ENCODE data around the gene MRPS31. TPM values are rescaled to one million over a fixed set of nuclear protein-coding genes. Genes with fewer than 3 reads are reported as not detected.
"Not testable (repeated sequence)": the region's sequence is repeated elsewhere in the genome, so short reads cannot be mapped to it uniquely, and the experiment has no call there.

The MRPS31 gene
- total and polyA plus RNA-seq, 2 donors (not counting 3 experiments of a cell fraction or from before 2014, with no cell fraction given) = 7.6 to 17.8 TPM

DNA sequence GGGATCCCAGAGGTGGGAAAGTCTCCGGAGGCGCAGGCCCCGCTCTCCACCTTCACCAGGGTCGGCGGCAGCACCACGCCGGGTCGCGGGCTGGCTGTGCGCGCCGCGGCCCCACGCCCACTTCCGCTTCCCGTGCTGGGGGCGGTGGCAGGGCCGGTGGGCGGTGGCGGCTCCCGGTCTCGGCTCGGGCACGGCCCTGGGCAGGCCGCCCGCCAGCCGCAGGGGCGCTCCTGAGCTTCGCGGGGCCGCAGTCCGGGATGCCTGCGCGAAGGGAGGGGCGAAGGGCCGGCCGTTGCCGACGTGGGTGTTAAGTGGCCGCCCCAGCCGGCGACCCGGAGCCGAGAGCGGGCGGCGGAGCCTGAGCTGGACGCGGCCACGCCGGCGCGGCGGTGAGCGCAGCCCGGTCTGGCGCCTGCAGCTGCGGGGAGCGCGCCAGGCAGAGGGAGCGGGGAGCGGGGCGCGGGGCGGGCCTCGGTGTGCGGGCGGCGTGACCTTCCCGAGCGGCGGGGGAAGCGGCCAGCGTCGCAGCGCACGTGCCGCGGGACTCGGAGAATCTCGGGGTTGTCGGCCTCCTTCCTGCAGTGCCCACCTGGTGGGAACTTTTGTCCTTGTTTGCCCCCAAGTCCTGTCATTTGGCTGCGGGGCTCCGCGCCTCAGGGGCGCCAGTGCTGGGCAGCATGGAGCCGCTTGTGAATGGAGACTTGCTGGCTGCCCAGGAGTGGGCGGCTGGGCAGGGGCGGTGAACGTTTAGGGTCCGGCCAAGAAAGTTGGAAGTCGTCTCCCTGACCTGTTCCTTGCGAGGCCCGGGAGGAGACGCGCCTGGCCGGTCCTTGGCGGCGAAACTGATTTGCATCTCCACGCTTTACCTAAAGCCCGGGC, 18.5 kb upstream of the MRPS31 start, which contains the start of gene SLC25A15:
TSS of gene SLC25A15 (plus strand) at position 337 of the 879 bp plus-strand sequence. CDS start 3,616 bp downstream, outside the sequence.
- Histone ChIP-seq H3K36me3 (ENCODE audit: control insufficient read depth in 2 of 2, extremely low read depth in 1 of 2, insufficient read depth in 2 of 2, low read length in 2 of 2) (no peaks in the 10 kb centered on the region), H3K4me1 (ENCODE audit: control insufficient read depth, extremely low read depth, insufficient read depth, low read length) (peaks cover 11% of the 10 kb centered on the region), H3K9ac (replicated peaks; ENCODE audit: extremely low read depth, insufficient read depth, low read length) (peak within 1 kb of the TSS; percentile 82), H3K27ac (ENCODE audit: insufficient read depth, low read depth, low read length) (peak within 1 kb of the TSS; percentile 37), H3K9me1 (replicated peaks; ENCODE audit: control insufficient read depth, extremely low read depth, insufficient read depth, low read length) (no peaks in the 10 kb centered on the region), H2AFZ (ENCODE audit: low read depth, low read length) (peak within 1 kb of the TSS; percentile 94), H3K79me2 (ENCODE audit: control insufficient read depth, insufficient read depth, low read length) (peaks cover 3% of the 10 kb centered on the region), H3K4me2 (ENCODE audit: insufficient read depth, low read length) (peak within 1 kb of the TSS; percentile 50), H3K27me3 (ENCODE audit: control insufficient read depth in 2 of 2, insufficient read depth in 2 of 2, low read length in 2 of 2) (no peaks in the 10 kb centered on the region), H3K4me3 (replicated peaks in 1 of 3; ENCODE audit: insufficient read depth in 1 of 3, low read depth in 1 of 3, low read length in 3 of 3) (peak within 1 kb of the TSS; percentile 57 to 66 (median 58)), H3K9me3 (replicated peaks; ENCODE audit: control insufficient read depth, insufficient read depth, low read length) (no peaks in the 10 kb centered on the region), H4K20me1 (replicated peaks; ENCODE audit: control insufficient read depth, extremely low read depth, insufficient read depth, low read length) (no peaks in the 10 kb centered on the region)
- peak; percentile 77 for TF ChIP-seq POLR2A (IDR thresholded peaks at IDR 0.05; ENCODE audit: low read depth, low read length)
- TF ChIP-seq FOS (IDR thresholded peaks at IDR 0.05; ENCODE audit: borderline replicate concordance, insufficient read depth, low read length) = no peak
- TF ChIP-seq, protein P1, sequence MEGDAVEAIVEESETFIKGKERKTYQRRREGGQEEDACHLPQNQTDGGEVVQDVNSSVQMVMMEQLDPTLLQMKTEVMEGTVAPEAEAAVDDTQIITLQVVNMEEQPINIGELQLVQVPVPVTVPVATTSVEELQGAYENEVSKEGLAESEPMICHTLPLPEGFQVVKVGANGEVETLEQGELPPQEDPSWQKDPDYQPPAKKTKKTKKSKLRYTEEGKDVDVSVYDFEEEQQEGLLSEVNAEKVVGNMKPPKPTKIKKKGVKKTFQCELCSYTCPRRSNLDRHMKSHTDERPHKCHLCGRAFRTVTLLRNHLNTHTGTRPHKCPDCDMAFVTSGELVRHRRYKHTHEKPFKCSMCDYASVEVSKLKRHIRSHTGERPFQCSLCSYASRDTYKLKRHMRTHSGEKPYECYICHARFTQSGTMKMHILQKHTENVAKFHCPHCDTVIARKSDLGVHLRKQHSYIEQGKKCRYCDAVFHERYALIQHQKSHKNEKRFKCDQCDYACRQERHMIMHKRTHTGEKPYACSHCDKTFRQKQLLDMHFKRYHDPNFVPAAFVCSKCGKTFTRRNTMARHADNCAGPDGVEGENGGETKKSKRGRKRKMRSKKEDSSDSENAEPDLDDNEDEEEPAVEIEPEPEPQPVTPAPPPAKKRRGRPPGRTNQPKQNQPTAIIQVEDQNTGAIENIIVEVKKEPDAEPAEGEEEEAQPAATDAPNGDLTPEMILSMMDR (IDR thresholded peaks at IDR 0.05; ENCODE audit: extremely low read depth in 1 of 2, insufficient read depth in 1 of 2, low read depth in 1 of 2, low read length in 2 of 2) = peak; percentile 17 to 31
- TF ChIP-seq, protein P2, sequence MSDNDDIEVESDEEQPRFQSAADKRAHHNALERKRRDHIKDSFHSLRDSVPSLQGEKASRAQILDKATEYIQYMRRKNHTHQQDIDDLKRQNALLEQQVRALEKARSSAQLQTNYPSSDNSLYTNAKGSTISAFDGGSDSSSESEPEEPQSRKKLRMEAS (IDR thresholded peaks at IDR 0.05; ENCODE audit: insufficient read depth, insufficient read length) = peak; percentile 20
- TF ChIP-seq JUN (IDR thresholded peaks at IDR 0.05; ENCODE audit: borderline replicate concordance, insufficient read depth, insufficient read length, low read depth) = no peak
- TF ChIP-seq POLR2AphosphoS5 (IDR thresholded peaks at IDR 0.05; ENCODE audit: insufficient read depth, low read depth, low read length) = peak; percentile 85
- TF ChIP-seq EZH2 (IDR thresholded peaks at IDR 0.05; ENCODE audit: borderline replicate concordance, low read depth, low read length, severe bottlenecking) = no peak
- TF ChIP-seq GATA2 (IDR thresholded peaks at IDR 0.05; ENCODE audit: insufficient read depth, insufficient read length, low read depth, low read length) = no peak
- TF ChIP-seq MYC (IDR thresholded peaks at IDR 0.05; ENCODE audit: low read depth, low read length) = no peak
- ChIA-PET CTCF (interaction anchor here (1.2 to 2.8 kb wide), 7 partner anchors 9 to 1106 kb away, joined by 3 to 23 read pairs (median 4); no protein-coding TSS in a partner anchor), POLR2A (no interaction called here)
- dilution Hi-C loops (cut with MboI; ENCODE audit: extremely low pct_ligation_motif_present, low sequenced_read_pairs) = no loop called here
- DNase-seq (ENCODE audit: low read depth, low spot score) (peak; percentile 82), FAIRE-seq (no peak)
- BruUV-seq (replicated peaks) = no TSS peak
- intact Hi-C loops (cut with micrococcal nuclease) = loop anchor here (1.0 kb wide), 2 partner anchors 18 to 132 kb away; partner anchors contain the start of gene MRPS31

DNA sequence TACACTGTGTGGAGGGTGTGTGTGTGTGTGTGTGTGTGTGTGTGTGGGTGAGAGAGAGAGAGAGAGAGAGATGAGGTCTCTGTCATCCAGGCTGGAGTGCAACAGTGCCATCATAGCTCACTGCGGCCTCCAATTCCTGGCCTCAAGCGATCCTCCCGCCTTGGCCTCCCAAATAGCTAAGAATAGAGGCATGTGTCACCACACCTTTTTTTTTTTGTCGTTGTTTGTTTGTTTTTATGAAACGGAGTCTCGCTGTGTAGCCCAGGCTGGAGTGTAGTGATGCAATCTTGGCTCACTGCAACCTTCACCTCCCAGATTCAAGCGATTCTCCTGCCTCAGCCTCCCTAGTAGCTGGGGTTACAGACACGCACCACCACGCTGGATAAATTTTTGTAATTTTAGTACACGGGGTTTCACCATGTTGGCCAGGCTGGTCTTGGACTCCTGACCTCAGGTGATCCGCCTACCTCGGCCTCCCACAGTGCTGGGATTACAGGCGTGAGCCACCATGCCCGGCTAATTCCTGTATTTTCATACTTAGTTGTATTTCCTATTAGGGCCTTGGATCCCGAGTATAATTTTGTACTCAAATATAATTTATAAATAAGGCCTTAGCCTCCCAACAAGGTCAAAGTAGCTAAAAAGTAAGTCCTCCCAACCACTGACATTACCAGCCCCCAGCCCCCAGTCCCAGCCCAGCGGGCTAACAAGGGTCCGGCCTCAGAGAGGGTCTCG, 17.7 kb upstream of the MRPS31 start:
- Histone ChIP-seq H3K27ac (ENCODE audit: insufficient read depth, low read depth, low read length) (peak overlapping the region; percentile 37), H2AFZ (ENCODE audit: low read depth, low read length) (peak overlapping the region; percentile 94), H3K4me2 (ENCODE audit: insufficient read depth, low read length) (peak overlapping the region; percentile 50), H3K9ac (replicated peaks; ENCODE audit: extremely low read depth, insufficient read depth, low read length) (peak overlapping the region; percentile 82), H3K4me3 (replicated peaks in 1 of 3; ENCODE audit: insufficient read depth in 1 of 3, low read depth in 1 of 3, low read length in 3 of 3) (peak overlapping the region; percentile 57 to 66 (median 58)), H3K4me1 (ENCODE audit: control insufficient read depth, extremely low read depth, insufficient read depth, low read length) (peaks cover 11% of the 10 kb centered on the region)
- H3K27me3 ChIP-seq (ENCODE audit: control insufficient read depth in 2 of 2, insufficient read depth in 2 of 2, low read length in 2 of 2); dilution Hi-C loops (cut with MboI; ENCODE audit: extremely low pct_ligation_motif_present, low sequenced_read_pairs); DNase-seq (ENCODE audit: low read depth, low spot score); H3K9me3 ChIP-seq (replicated peaks; ENCODE audit: control insufficient read depth, insufficient read depth, low read length); H3K79me2 ChIP-seq (ENCODE audit: control insufficient read depth, insufficient read depth, low read length); POLR2A ChIA-PET; H3K36me3 ChIP-seq (ENCODE audit: control insufficient read depth in 2 of 2, extremely low read depth in 1 of 2, insufficient read depth in 2 of 2, low read length in 2 of 2); H4K20me1 ChIP-seq (replicated peaks; ENCODE audit: control insufficient read depth, extremely low read depth, insufficient read depth, low read length); FAIRE-seq; H3K9me1 ChIP-seq (replicated peaks; ENCODE audit: control insufficient read depth, extremely low read depth, insufficient read depth, low read length): not testable (repeated sequence)
- CTCF ChIA-PET = interaction anchor here (1.5 to 3.8 kb wide), 5 partner anchors 11 to 1105 kb away, joined by 4 to 23 read pairs (median 15); no protein-coding TSS in a partner anchor
- BruUV-seq (replicated peaks) = TSS peak; percentile 89
- intact Hi-C loops (cut with micrococcal nuclease) = loop anchor here (1.0 kb wide), 2 partner anchors 17 to 133 kb away; partner anchors contain the start of gene MRPS31

Data from endothelial cell of umbilical vein (primary cell).